Peyer's patch (tissue), 4 donors: ENCODE results near the gene CD82. TPM values are rescaled to one million over a fixed set of nuclear protein-coding genes. Genes with fewer than 3 reads are reported as not detected.
A peak's percentile ranks its signal among the peaks of the same experiment; 100 is the strongest.

Experiments
- DNase-seq, 3 donors: peaks; one replicate each; pipeline ENCODE4 v3.0.0-alpha.2; 2017 to 2019
- H3K27ac ChIP-seq, 4 donors: fragments of 200-600 bp; sonication (generic); one replicate each; pipeline ENCODE4 v1.5.1; 2016 to 2019
- H3K27me3 ChIP-seq, 2 donors: fragments of 200-600 bp; sonication (generic); one replicate each; pipeline ENCODE4 v1.5.1; 2019
- H3K36me3 ChIP-seq, 3 donors: fragments of 200-600 bp; sonication (generic); one replicate each; pipeline ENCODE4 v1.5.1; 2016 to 2019
- H3K4me1 ChIP-seq, 4 donors: fragments of 200-600 bp; sonication (generic); one replicate each; pipeline ENCODE4 v1.5.1; 2016 to 2019
- H3K4me3 ChIP-seq, 4 donors: fragments of 200-600 bp; sonication (generic); 1 replicate in 3 of 4; 2 replicates in 1 of 4; pipeline ENCODE4 v1.5.1; 2016 to 2019; ENCODE audit warnings: mild to moderate bottlenecking in 1 of 4
- H3K9me3 ChIP-seq, 4 donors: fragments of 200-600 bp; sonication (generic); one replicate each; pipeline ENCODE4 v1.5.1; 2016 to 2019; ENCODE audit warnings: mild to moderate bottlenecking in 1 of 4
- CTCF ChIP-seq, 6 experiments: fragments of 450-650 bp in 4 of 6; fragments of 200-600 bp in 2 of 6; sonication (generic) in 1 of 6; IDR thresholded peaks; one replicate each; pipeline ENCODE4 v1.5.1; 2017 to 2019; ENCODE audit warnings: antibody characterized with exemption in 6 of 6, mild to moderate bottlenecking in 3 of 6, moderate library complexity in 1 of 6
- POLR2A ChIP-seq, 2 donors: fragments of 450-650 bp; IDR thresholded peaks; one replicate each; pipeline ENCODE4 v1.5.1; 2017; ENCODE audit warnings: antibody characterized with exemption in 2 of 2, mild to moderate bottlenecking in 2 of 2, moderate library complexity in 2 of 2
- total RNA-seq, 4 donors: library from RNA; depleted of rRNA; stranded (reverse); fragments of >200 nt; gene quantifications; one replicate each; pipeline ENCODE4 v1.1.0, GENCODE V29; 2016

Gene CD82
- total RNA-seq, 4 donors from 2014 or later, result 40.4 to 140 (median 78.4) TPM

DNA sequence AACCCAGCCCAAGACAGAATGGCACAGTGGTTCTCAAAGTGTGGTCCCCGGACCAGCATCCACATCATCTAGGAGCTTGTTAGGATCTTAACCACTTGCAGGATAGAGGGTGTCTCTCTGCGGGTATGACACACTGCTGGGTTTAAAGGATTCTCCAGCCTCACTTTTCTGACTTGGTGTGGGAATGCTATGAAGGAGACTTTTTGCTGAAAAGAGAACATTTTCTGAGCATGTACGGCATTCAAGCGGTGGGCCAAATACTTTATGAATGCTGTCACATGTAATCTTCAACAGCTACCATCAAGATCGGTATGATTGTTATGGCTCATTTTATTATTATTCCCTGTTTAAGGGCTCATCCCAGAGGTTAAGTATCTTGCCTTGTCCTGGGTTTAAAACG is 1.8 kb upstream of the CD82 start:
- TF ChIP-seq CTCF (IDR thresholded peaks at IDR 0.05), result no peak
- no peak for TF ChIP-seq POLR2A (IDR thresholded peaks at IDR 0.05)
- Histone ChIP-seq H3K36me3 (no peaks in the 10 kb centered on the region), H3K27ac (peak overlapping the region; percentile 83 to 98 (median 94)), H3K4me1 (peaks cover 0 to 48% (median 34%) of the 10 kb centered on the region in 4 donors), H3K4me3 (no peak overlapping the region), H3K27me3 (no peaks in the 10 kb centered on the region), H3K9me3 (no peaks in the 10 kb centered on the region)
- DNase-seq, result no peak

DNA sequence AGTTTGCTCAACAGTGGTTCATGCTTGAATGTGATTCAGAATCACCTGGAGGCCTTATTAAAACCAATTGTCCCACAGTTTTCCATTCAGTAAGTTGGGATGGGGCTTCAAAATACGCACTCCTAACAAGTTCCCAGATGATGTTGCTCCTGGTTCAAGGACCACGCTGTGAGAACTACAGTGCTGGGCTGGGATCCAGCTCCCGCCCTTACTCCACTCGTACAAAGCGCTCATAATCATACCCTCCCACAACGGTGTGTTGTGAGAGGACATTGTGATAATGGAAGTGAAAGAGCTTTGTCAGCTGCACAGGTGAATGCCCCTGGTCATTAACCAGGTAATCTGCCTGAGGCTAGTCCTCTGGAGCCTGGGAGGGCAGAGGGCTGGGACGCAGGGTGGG is 1.3 kb upstream of the CD82 start:
- peak in 1 of 3 donors; percentile 81 for DNase-seq
- Histone ChIP-seq H3K9me3 (no peaks in the 10 kb centered on the region), H3K27ac (peak overlapping the region; percentile 83 to 98 (median 94)), H3K27me3 (no peaks in the 10 kb centered on the region), H3K36me3 (no peaks in the 10 kb centered on the region), H3K4me3 (peak overlapping the region in 2 of 4 donors; percentile 44 to 76), H3K4me1 (peaks cover 0 to 50% (median 37%) of the 10 kb centered on the region in 4 donors)
- TF ChIP-seq CTCF (IDR thresholded peaks at IDR 0.05), result no peak
- TF ChIP-seq POLR2A (IDR thresholded peaks at IDR 0.05), result peak; percentile 48 to 63

GRCh38 chr11:44564670-44565210 is 723 bp upstream of the CD82 start:
- Histone ChIP-seq H3K4me1 (peaks cover 0 to 49% (median 37%) of the 10 kb centered on the region in 4 donors), H3K36me3 (no peaks in the 10 kb centered on the region), H3K9me3 (no peaks in the 10 kb centered on the region), H3K27ac (peak overlapping the region; percentile 83 to 98 (median 94)), H3K4me3 (peak overlapping the region; percentile 44 to 76 (median 60)), H3K27me3 (no peaks in the 10 kb centered on the region)
- TF ChIP-seq POLR2A (IDR thresholded peaks at IDR 0.05) (peak in 1 of 2 donors; percentile 68), CTCF (IDR thresholded peaks at IDR 0.05) (no peak)
- peak in 2 of 3 donors; percentile 81 to 82 for DNase-seq

- TF ChIP-seq POLR2A (IDR thresholded peaks at IDR 0.05) (no peak), CTCF (IDR thresholded peaks at IDR 0.05) (no peak)
- H3K4me1 ChIP-seq, result peaks cover 0 to 54% (median 39%) of the 10 kb centered on the region in 4 donors
- no peak for DNase-seq
Observed at GRCh38 chr11:44565953-44566949, 788 bp downstream of the CD82 start.

DNA sequence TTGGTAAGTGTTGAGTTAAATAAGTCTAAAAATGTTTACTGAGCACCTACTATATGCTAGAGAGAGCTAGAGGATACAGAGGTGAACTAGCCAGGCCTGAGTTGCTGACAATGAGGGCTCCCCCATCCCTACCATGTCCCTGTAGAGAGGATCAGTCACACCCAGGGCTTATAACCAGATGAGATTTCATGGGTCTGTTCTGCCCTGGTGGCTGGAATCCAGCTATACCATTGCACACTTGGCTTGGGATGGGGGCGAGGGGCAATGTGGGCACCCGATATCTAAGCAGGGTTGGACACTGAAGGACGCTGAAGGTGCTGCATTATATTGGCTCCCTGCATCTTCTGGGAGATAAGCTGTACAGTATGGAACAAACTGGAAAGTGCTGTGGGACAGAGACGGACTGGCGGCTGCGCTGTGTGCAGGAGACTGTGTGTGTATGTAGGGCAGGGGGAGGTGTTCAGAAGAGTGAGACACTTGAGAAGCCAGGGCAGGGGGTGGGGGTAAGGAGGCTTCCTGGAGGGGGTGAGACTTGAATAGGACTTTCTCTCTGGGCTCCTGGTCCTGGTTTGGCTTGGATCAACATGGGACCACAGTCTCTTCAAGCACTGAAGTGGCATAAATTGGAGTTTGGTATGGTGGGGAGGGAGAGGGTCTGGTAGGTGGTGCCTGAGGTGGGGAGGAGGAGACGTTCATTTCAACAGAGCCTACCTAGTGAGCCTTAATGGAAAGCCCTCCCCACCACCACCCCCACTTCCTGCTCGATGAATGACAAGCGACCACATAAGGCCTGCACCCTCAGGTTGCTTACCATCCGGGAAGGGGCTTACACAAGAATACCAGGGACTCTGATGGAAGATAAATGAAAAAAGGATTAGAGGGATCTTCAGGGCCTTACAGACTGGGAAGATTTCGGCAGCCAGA is 1.8 kb downstream of the CD82 start:
- DNase-seq, result peak in 1 of 3 donors; percentile 51
- H3K27ac ChIP-seq, result peak overlapping the region in 1 of 4 donors; percentile 83
- peaks cover 0 to 54% (median 39%) of the 10 kb centered on the region in 4 donors for H3K4me1 ChIP-seq
- no peaks in the 10 kb centered on the region for H3K36me3 ChIP-seq
- no peaks in the 10 kb centered on the region for H3K9me3 ChIP-seq
- peak overlapping the region in 3 of 4 donors; percentile 17 to 70 (median 69) for H3K4me3 ChIP-seq
- TF ChIP-seq CTCF (IDR thresholded peaks at IDR 0.05) (peak in 1 of 6 experiments; percentile 17), POLR2A (IDR thresholded peaks at IDR 0.05) (no peak)
- no peaks in the 10 kb centered on the region for H3K27me3 ChIP-seq

More at GRCh38 chr11:44565953-44566949, 788 bp downstream of the CD82 start:
- Histone ChIP-seq H3K9me3 (no peaks in the 10 kb centered on the region), H3K4me3 (peak overlapping the region; percentile 50 to 76 (median 70)), H3K27me3 (no peaks in the 10 kb centered on the region), H3K27ac (peak overlapping the region; percentile 62 to 83 (median 80)), H3K36me3 (no peaks in the 10 kb centered on the region)
